ENCODE measurements around the gene PADI3. TPM values are rescaled to one million over a fixed set of nuclear protein-coding genes. Genes with fewer than 3 reads are reported as not detected.

PADI3 gene
- total RNA-seq, 1 donor from 2014 or later = not detected

- Mint-ChIP-seq H3K4me3 (no peak overlapping the region), H3K27me3 (ENCODE audit: insufficient read depth) (peaks cover 1% of the 10 kb centered on the region), H3K27ac (no peak overlapping the region), H3K4me1 (ENCODE audit: low read depth) (no peaks in the 10 kb centered on the region), H3K9me3 (no peaks in the 10 kb centered on the region), H3K36me3 (ENCODE audit: low read depth) (no peaks in the 10 kb centered on the region)
- no peak for DNase-seq (ENCODE audit: low spot score)
- intact Hi-C loops (cut with micrococcal nuclease) = no loop called here
These were observed 6.4 kb downstream of the PADI3 start for GRCh38 chr1:17255336-17255735.

- no peak for DNase-seq (ENCODE audit: low spot score)
- no peaks in the 10 kb centered on the region for H3K36me3 Mint-ChIP-seq (ENCODE audit: low read depth)
- H3K27me3 Mint-ChIP-seq (ENCODE audit: insufficient read depth) = no peaks in the 10 kb centered on the region
- H3K4me1 Mint-ChIP-seq (ENCODE audit: low read depth) = no peaks in the 10 kb centered on the region
- no peaks in the 10 kb centered on the region for H3K9me3 Mint-ChIP-seq
- intact Hi-C loops (cut with micrococcal nuclease) = no loop called here
- H3K27ac Mint-ChIP-seq = no peak overlapping the region
- H3K4me3 Mint-ChIP-seq = no peak overlapping the region
These were observed 9.3 kb downstream of the PADI3 start for GRCh38 chr1:17258116-17258757.

- Mint-ChIP-seq H3K9me3 (no peaks in the 10 kb centered on the region), H3K4me1 (ENCODE audit: low read depth) (no peaks in the 10 kb centered on the region), H3K4me3 (no peak overlapping the region), H3K36me3 (ENCODE audit: low read depth) (no peaks in the 10 kb centered on the region), H3K27ac (no peak overlapping the region), H3K27me3 (ENCODE audit: insufficient read depth) (no peaks in the 10 kb centered on the region)
- intact Hi-C loops (cut with micrococcal nuclease) = no loop called here
- DNase-seq (ENCODE audit: low spot score) = no peak
These were observed 9.8 kb downstream of the PADI3 start for GRCh38 chr1:17258758-17259130.

GRCh38 chr1:17259233-17259873 lies 10.5 kb downstream of the PADI3 start:
- Mint-ChIP-seq H3K4me3 (no peak overlapping the region), H3K27me3 (ENCODE audit: insufficient read depth) (no peaks in the 10 kb centered on the region), H3K36me3 (ENCODE audit: low read depth) (no peaks in the 10 kb centered on the region), H3K9me3 (no peaks in the 10 kb centered on the region), H3K4me1 (ENCODE audit: low read depth) (no peaks in the 10 kb centered on the region), H3K27ac (no peak overlapping the region)
- intact Hi-C loops (cut with micrococcal nuclease) = no loop called here
- no peak for DNase-seq (ENCODE audit: low spot score)

- Mint-ChIP-seq H3K27ac (no peak overlapping the region), H3K9me3 (no peaks in the 10 kb centered on the region), H3K4me1 (ENCODE audit: low read depth) (no peaks in the 10 kb centered on the region), H3K36me3 (ENCODE audit: low read depth) (no peaks in the 10 kb centered on the region), H3K4me3 (no peak overlapping the region), H3K27me3 (ENCODE audit: insufficient read depth) (no peaks in the 10 kb centered on the region)
- intact Hi-C loops (cut with micrococcal nuclease) = no loop called here
- DNase-seq (ENCODE audit: low spot score) = no peak
These were observed 11.4 kb downstream of the PADI3 start for GRCh38 chr1:17260264-17260663.

- Mint-ChIP-seq H3K27ac (no peak overlapping the region), H3K4me1 (ENCODE audit: low read depth) (no peaks in the 10 kb centered on the region), H3K27me3 (ENCODE audit: insufficient read depth) (peaks cover 3% of the 10 kb centered on the region), H3K36me3 (ENCODE audit: low read depth) (no peaks in the 10 kb centered on the region), H3K9me3 (no peaks in the 10 kb centered on the region), H3K4me3 (no peak overlapping the region)
- DNase-seq (ENCODE audit: low spot score) = no peak
- intact Hi-C loops (cut with micrococcal nuclease) = no loop called here
These were observed 11.8 kb downstream of the PADI3 start for GRCh38 chr1:17260738-17261137.

GRCh38 chr1:17263936-17264335 lies 15.0 kb downstream of the PADI3 start:
- DNase-seq (ENCODE audit: low spot score) = no peak

GRCh38 chr1:17264470-17264869 lies 15.6 kb downstream of the PADI3 start:
- no peaks in the 10 kb centered on the region for H3K36me3 Mint-ChIP-seq (ENCODE audit: low read depth)
- H3K4me3 Mint-ChIP-seq = no peak overlapping the region
- intact Hi-C loops (cut with micrococcal nuclease) = no loop called here
- DNase-seq (ENCODE audit: low spot score) = no peak
- H3K4me1 Mint-ChIP-seq (ENCODE audit: low read depth) = no peaks in the 10 kb centered on the region
- H3K27me3 Mint-ChIP-seq (ENCODE audit: insufficient read depth) = peaks cover 3% of the 10 kb centered on the region
- no peak overlapping the region for H3K27ac Mint-ChIP-seq
- H3K9me3 Mint-ChIP-seq = no peaks in the 10 kb centered on the region

More at GRCh38 chr1:17263936-17264335, 15.0 kb downstream of the PADI3 start:
- Mint-ChIP-seq H3K4me1 (ENCODE audit: low read depth) (no peaks in the 10 kb centered on the region), H3K4me3 (no peak overlapping the region), H3K9me3 (no peaks in the 10 kb centered on the region), H3K27me3 (ENCODE audit: insufficient read depth) (peaks cover 3% of the 10 kb centered on the region), H3K27ac (no peak overlapping the region), H3K36me3 (ENCODE audit: low read depth) (no peaks in the 10 kb centered on the region)
- intact Hi-C loops (cut with micrococcal nuclease) = no loop called here

GRCh38 chr1:17265162-17265561 lies 16.3 kb downstream of the PADI3 start:
- H3K9me3 Mint-ChIP-seq = no peaks in the 10 kb centered on the region
- DNase-seq (ENCODE audit: low spot score) = no peak
- no peaks in the 10 kb centered on the region for H3K36me3 Mint-ChIP-seq (ENCODE audit: low read depth)
- H3K27ac Mint-ChIP-seq = no peak overlapping the region
- peaks cover 3% of the 10 kb centered on the region for H3K27me3 Mint-ChIP-seq (ENCODE audit: insufficient read depth)
- intact Hi-C loops (cut with micrococcal nuclease) = no loop called here
- H3K4me1 Mint-ChIP-seq (ENCODE audit: low read depth) = no peaks in the 10 kb centered on the region
- no peak overlapping the region for H3K4me3 Mint-ChIP-seq

GRCh38 chr1:17265950-17266349 lies 17.1 kb downstream of the PADI3 start:
- Mint-ChIP-seq H3K9me3 (no peaks in the 10 kb centered on the region), H3K4me3 (no peak overlapping the region), H3K36me3 (ENCODE audit: low read depth) (no peaks in the 10 kb centered on the region), H3K4me1 (ENCODE audit: low read depth) (no peaks in the 10 kb centered on the region), H3K27ac (no peak overlapping the region), H3K27me3 (ENCODE audit: insufficient read depth) (peaks cover 3% of the 10 kb centered on the region)
- DNase-seq (ENCODE audit: low spot score) = no peak
- intact Hi-C loops (cut with micrococcal nuclease) = no loop called here

GRCh38 chr1:17270891-17271765 lies 22.2 kb downstream of the PADI3 start:
- Mint-ChIP-seq H3K4me3 (no peak overlapping the region), H3K36me3 (ENCODE audit: low read depth) (no peaks in the 10 kb centered on the region), H3K4me1 (ENCODE audit: low read depth) (no peaks in the 10 kb centered on the region), H3K27ac (no peak overlapping the region), H3K9me3 (no peaks in the 10 kb centered on the region), H3K27me3 (ENCODE audit: insufficient read depth) (no peaks in the 10 kb centered on the region)
- no peak for DNase-seq (ENCODE audit: low spot score)
- intact Hi-C loops (cut with micrococcal nuclease) = no loop called here

GRCh38 chr1:17272066-17272465 lies 23.2 kb downstream of the PADI3 start:
- no peak for DNase-seq (ENCODE audit: low spot score)
- intact Hi-C loops (cut with micrococcal nuclease) = no loop called here
- Mint-ChIP-seq H3K27me3 (ENCODE audit: insufficient read depth) (no peaks in the 10 kb centered on the region), H3K4me1 (ENCODE audit: low read depth) (no peaks in the 10 kb centered on the region), H3K9me3 (no peaks in the 10 kb centered on the region), H3K27ac (no peak overlapping the region), H3K36me3 (ENCODE audit: low read depth) (no peaks in the 10 kb centered on the region), H3K4me3 (no peak overlapping the region)

- no peaks in the 10 kb centered on the region for H3K36me3 Mint-ChIP-seq (ENCODE audit: low read depth)
- no peak for DNase-seq (ENCODE audit: low spot score)
- H3K27me3 Mint-ChIP-seq (ENCODE audit: insufficient read depth) = no peaks in the 10 kb centered on the region
- no peaks in the 10 kb centered on the region for H3K9me3 Mint-ChIP-seq
- H3K4me1 Mint-ChIP-seq (ENCODE audit: low read depth) = no peaks in the 10 kb centered on the region
- H3K27ac Mint-ChIP-seq = no peak overlapping the region
- no peak overlapping the region for H3K4me3 Mint-ChIP-seq
- intact Hi-C loops (cut with micrococcal nuclease) = no loop called here
These were observed 23.7 kb downstream of the PADI3 start for GRCh38 chr1:17272646-17273045.
